HG02840 (cell line): ENCODE measurements around the gene PEG3.
"Not testable (repeated sequence)": the region's sequence is repeated elsewhere in the genome, so short reads cannot be mapped to it uniquely, and the experiment has no call there.

Experiments
- ATAC-seq: cut with Tn5 transposase; IDR thresholded peaks from one replicate; pipeline ENCODE4 v1.9.1; 2021; ENCODE audit warnings: mild to moderate bottlenecking, moderate library complexity, moderate number of reproducible peaks; ENCODE audit not compliant: unreplicated experiment, low FRiP score

PEG3 gene

DNA sequence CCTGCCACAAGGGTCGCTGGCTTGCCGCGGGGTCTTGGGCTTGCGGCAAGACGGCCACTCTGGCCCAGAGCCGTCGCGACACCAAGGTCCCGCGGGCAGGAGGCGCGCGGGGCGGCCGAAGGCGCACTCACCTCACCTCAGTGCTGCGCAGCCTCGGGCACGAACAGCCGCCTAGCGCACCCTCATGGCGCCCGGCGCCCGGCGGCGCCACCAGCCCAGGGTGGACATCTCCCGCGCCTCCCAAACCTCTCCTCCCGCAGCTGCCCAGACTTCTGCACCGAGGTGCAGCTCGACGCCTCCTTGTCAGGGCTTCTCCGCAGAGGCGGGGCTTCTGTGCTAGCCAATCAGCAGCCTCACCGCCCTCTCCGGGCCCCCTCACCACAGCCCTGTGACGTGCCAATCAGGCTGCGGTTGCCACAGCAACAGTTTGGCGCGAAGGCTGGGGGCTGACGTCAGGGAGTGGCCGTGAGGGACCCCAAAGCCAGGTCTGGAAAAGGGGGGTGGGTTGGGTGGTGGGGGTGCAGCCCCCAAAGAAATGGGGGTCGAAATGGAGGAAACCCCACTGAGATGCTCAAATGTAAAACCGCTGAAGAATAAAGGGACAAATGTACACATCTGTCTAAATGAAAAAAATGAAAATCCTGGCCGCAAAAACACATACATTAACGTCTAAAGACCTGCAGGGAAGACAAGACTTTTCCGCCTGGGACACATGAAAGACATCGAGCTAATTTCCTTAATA, at the start of gene PEG3, which contains the start of gene ZIM2:
Gene PEG3, minus strand, starts transcription at position 276 of the 742 bp plus-strand sequence. CDS start 16,071 bp downstream, outside the sequence.
Gene ZIM2, minus strand, starts transcription at position 276 of the 742 bp plus-strand sequence. CDS start 16,449 bp downstream, outside the sequence.
- no peak for ATAC-seq

DNA sequence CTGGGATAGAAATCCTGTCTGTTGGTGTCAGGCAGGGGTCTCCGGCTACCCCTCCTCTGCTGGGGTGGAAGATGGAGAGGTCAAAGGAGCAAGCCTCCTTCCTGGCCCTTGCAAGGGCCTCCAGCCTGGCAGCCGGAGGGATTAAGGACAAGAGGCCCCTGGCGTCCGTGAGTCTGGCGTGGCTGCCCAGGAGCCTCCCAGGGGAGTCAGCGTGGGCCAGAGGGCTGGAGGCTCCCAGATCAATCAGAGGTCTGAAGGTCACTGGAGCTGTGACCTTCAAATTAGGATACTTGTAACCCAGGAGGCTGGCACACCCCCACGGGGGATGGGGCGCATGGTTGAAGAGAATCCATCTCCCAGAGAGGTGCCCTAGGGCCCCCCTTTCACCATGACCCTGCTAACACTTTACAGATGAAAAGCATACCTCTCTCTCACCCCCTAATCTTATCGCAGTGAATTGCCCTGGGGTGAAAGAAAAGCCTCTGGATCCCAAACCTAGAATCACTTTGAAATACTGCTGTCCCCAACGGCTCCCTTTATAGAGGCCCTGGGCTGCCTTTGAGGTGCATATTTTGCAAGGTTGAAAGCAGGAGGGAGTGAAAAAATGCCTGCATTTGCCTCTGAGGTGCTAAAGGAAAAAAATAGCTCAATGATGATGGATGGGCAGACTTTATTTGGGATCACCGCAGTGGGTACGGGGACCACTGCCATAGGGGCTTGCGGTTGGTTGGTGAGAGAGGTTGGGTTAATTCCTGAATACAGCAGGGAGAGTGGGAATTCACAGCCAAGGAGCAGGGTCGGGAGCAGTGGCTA, 44.9 kb upstream of the PEG3 start:
- no peak for ATAC-seq

DNA sequence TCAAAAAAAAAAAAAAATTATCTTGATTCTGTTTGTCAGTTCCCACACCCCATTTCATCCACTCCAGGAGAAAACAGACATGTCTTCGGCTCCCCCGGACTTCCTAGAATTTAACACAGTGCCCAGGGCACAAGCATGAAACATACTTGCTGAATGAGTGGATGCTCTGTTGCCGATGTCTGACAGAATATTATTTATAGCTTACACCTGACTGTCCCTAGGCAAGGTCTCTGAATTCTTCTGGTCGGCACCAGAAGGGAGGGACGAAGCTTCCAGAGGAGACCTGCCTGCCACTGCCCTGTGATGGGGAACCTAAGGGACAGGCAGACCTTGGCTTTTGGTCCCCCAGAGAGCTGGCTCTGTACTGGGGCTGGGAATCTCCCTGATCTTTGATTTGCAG, 43.9 kb upstream of the PEG3 start:
- no peak for ATAC-seq

GRCh38 chr19:56880592-56881190, 40.2 kb upstream of the PEG3 start:
- no peak for ATAC-seq

DNA sequence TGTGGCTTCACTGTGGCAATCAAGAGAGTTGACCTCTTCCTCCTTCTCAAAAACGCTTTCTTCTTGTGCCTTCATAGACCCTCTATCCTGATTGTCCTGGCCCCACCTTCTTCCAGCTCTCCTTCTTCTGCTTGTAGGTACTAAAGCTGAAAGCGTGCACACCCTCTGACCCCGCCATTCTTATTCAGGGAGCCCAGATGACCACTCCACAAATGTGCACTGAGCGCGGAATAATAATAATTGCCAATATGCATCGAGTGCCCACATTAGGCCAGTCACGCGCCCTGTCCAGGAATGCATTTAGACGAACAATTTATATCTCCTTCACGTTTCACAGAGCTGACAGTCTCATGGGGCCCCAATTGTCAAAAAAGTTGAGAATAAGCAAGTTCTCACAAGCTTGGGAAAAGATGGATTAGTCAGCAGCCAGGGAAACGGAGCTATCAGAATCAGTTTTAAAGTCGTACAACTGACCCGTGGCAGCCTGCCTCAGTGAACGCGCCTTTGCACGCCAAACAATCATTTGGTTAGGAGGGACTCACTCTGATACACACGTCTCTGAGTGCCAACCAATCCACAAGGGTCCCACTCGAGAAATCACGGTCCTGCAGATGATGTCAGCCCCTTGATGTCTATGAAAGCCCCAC, 36.7 kb upstream of the PEG3 start:
- ATAC-seq: no peak

GRCh38 chr19:56875717-56876116, 35.2 kb upstream of the PEG3 start:
- no peak for ATAC-seq

DNA sequence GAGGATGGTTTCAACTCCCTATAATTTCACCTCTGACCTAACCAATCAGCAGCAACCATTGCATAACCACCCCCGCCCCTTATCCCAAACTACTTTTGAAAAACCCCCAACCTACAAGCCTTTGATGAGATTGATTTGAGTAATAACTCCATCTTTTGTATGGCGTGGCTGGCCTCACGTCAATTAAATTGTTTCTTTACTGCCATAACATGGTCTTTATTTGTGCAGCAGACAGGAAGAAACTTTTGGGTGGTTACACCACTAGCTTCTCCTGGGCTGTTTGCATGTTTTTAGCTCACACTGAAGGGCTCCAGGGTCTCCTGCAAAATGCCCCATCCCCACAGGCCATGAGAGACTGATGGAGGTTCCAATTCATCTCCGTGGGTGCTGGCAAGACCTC, 34.0 kb upstream of the PEG3 start:
- no peak for ATAC-seq

- no peak for ATAC-seq
Observed at GRCh38 chr19:56873493-56873892, 33.0 kb upstream of the PEG3 start.

- ATAC-seq: no peak
Observed at GRCh38 chr19:56869886-56870285, 29.4 kb upstream of the PEG3 start.

DNA sequence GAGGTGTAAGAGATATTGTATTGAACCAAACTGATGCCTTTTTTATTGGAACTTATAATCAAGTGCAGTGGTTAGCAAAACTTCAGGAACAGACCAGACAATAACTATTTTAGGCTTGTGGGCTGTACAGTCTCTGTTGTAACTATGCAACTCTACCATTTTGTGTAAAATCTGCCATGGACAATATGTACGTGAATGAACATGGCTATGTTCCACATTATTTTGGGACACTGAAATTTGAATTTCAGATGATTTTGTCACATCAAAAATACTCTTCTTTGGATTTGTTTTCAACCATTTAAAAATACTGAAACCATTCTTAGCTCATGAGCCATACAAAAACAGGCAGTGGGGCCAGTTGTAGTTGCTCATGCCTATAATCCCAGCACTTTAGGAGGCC, 27.9 kb upstream of the PEG3 start:
- ATAC-seq: no peak

DNA sequence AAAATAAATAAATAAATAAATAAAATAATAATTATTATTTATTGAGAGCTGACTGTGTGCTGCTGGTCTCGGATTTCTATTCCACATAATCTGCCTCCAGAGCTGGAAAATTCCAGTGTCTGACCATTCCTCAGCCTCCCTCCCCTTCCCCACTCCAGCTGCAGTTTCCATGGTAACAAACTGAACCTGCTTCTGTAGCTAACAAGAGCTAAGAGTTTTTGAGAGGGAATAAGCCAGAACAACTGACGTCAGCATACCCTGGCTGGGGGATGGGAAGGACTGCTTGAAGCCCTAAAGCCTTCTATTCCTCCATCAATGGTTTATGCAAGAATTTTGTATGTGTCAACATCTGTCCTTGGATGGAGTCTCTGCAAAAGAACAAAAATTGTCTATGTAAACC, 26.0 kb upstream of the PEG3 start:
- ATAC-seq: no peak

DNA sequence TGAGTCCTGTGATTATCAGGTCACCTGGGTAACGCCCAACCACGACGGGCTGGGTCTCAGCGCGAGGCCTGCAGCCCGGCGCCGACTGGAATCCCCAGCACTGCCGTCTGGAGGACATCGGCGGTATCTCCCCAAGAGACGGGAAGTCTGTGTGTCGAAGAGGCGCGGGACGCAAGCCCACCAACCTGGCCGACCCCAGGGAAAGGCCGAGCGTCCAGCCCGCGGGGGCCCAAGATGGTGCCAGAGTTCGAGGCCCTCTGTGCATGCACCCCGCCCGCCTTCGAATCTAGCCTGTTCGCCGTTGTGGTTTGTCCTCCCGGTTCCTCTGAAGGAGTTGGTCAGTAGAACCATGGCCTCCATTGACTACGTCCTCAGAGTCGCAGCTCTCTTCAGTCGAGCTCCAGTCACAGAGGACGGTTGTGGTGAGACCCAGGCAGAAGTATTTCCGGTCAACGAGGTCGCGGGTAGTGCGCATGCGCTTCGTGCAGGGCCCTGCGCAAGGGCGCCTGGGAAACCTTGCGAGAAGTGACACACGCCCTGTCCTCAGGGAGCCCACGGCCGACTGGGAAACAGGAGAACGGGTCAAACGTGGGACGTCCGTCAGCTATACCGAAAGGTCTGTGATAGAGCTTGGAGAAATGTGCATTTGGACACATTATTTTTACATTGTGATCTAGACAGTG, 24.1 kb upstream of the PEG3 start:
- ATAC-seq: no peak

- ATAC-seq: no peak
Observed at GRCh38 chr19:56862741-56863140, 22.2 kb upstream of the PEG3 start.

- not testable (repeated sequence) for ATAC-seq
Observed at GRCh38 chr19:56860409-56860808, 19.9 kb upstream of the PEG3 start.

DNA sequence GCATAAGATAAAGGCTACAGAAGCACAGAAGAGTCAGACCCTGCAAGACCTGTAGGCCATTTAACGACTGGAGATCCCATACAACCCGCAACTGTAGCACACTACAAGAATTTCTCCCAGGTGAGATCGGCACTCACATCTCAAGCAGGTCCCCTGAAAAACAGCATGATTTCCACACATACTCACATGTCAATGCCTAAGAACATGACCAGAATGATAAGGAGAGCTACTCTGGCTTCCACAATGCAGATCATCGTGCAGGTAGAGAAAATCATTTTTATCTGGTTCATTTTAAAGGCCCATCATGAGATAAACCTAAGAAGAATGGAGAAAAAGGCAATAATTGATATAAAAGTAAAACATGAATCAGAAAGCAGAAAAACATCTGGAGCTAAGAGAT, 17.5 kb upstream of the PEG3 start:
- no peak for ATAC-seq

DNA sequence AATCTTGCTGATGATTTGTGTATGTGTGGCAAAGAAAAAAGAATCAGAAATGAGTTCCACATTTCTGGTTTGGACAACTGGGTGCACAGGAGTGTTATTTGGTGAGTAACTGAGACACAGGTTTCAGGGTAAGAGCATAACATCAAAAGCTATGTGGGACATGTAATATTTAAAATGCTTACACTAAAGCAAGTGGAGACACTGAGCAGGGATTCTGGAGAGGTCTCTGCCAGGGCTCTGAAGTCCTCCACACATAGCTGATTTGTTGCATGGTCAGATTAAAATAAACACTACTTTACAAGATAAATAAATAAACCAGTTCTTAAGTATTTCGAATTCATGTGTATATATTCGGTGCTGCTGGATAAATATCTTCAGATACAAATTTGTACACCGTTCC, 16.3 kb upstream of the PEG3 start:
- no peak for ATAC-seq

DNA sequence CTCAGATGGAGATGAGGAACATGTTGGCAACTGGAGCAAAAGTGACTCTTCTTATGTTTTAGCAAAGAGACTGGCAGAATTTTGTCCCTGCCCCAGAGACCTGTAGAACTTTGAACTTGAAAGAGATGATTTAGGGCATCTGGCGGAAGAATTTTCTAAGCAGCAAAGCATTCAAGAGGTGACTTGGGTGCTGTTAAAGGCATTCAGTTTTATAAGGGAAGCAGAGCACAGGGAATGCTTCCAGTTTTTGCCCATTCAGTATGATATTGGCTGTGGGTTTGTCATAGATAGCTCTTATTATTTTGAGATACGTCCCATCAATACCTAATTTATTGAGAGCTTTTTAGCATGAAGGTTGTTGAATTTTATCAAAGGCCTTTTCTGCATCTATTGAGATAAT, 11.8 kb upstream of the PEG3 start:
- ATAC-seq: not testable (repeated sequence)

DNA sequence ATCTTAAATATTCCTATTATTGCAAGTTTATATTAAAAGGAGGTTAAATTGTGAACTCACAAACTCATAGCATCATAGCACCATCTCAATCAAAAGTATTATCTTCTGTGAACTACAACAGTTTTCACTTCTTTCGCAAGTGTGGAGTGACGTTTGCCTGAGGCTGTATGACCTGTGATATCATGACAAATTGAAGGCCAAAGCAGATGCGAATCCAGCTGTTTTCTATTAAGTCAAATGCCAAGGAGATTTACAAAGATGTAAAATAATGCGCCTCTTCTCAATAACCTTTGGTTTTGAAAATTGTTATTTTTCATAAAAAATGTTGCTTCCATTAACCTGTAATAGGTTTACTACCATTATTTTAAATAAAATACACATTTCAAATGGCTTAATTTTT, 7.6 kb upstream of the PEG3 start:
- ATAC-seq: no peak

GRCh38 chr19:56842412-56842811, 1.9 kb upstream of the PEG3 start:
- no peak for ATAC-seq

GRCh38 chr19:56841193-56841543, 642 bp upstream of the PEG3 start:
- no peak for ATAC-seq
